ENCODE measurements around the gene BANP.
"Not testable (repeated sequence)": the region's sequence is repeated elsewhere in the genome, so short reads cannot be mapped to it uniquely, and the experiment has no call there.

DNA sequence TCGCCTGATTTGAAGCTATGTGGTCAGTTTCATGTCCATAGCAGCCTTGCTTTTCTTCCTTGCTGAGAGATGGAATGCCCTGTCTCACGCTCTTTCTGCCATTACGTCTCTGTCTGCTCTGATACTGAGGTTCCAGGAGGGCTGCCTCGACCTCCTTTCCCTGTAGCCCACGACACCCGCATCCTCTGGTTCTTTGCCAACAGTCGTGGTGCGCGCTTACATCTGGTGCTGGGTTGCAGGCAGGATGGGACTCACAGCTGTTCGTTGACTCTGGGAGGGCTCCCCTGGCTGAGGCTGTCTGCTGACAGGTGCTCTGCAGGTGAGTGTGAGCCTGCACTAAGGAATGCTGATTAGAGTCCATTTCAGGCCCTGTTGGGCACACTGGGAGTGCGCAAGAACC is 90.3 kb downstream of the BANP start:
- TF ChIP-seq, protein P1, sequence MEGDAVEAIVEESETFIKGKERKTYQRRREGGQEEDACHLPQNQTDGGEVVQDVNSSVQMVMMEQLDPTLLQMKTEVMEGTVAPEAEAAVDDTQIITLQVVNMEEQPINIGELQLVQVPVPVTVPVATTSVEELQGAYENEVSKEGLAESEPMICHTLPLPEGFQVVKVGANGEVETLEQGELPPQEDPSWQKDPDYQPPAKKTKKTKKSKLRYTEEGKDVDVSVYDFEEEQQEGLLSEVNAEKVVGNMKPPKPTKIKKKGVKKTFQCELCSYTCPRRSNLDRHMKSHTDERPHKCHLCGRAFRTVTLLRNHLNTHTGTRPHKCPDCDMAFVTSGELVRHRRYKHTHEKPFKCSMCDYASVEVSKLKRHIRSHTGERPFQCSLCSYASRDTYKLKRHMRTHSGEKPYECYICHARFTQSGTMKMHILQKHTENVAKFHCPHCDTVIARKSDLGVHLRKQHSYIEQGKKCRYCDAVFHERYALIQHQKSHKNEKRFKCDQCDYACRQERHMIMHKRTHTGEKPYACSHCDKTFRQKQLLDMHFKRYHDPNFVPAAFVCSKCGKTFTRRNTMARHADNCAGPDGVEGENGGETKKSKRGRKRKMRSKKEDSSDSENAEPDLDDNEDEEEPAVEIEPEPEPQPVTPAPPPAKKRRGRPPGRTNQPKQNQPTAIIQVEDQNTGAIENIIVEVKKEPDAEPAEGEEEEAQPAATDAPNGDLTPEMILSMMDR (conservative IDR thresholded peaks at IDR 0.05 in 1 of 2, IDR thresholded peaks at IDR 0.05 in 1 of 2; ENCODE audit: low read depth in 1 of 2, low read length in 2 of 2) = not testable (repeated sequence)
- TF ChIP-seq EZH2 (IDR thresholded peaks at IDR 0.05; ENCODE audit: low read length, missing control alignments) = not testable (repeated sequence)

All from fibroblast of lung (primary cell).